D341Med (cell line): ENCODE measurements around the gene ATRN.

Experiments
- DNase-seq: peaks from one replicate; pipeline ENCODE4 v3.0.0; 2012; ENCODE audit warnings: low spot score

ATRN gene

GRCh38 chr20:3628502-3629314, 157.9 kb downstream of the ATRN start:
- DNase-seq: no peak

GRCh38 chr20:3629893-3630292, 159.1 kb downstream of the ATRN start:
- no peak for DNase-seq

GRCh38 chr20:3630429-3630828, 159.6 kb downstream of the ATRN start:
- DNase-seq: no peak

GRCh38 chr20:3631534-3631933, 160.7 kb downstream of the ATRN start:
- DNase-seq: no peak

DNA sequence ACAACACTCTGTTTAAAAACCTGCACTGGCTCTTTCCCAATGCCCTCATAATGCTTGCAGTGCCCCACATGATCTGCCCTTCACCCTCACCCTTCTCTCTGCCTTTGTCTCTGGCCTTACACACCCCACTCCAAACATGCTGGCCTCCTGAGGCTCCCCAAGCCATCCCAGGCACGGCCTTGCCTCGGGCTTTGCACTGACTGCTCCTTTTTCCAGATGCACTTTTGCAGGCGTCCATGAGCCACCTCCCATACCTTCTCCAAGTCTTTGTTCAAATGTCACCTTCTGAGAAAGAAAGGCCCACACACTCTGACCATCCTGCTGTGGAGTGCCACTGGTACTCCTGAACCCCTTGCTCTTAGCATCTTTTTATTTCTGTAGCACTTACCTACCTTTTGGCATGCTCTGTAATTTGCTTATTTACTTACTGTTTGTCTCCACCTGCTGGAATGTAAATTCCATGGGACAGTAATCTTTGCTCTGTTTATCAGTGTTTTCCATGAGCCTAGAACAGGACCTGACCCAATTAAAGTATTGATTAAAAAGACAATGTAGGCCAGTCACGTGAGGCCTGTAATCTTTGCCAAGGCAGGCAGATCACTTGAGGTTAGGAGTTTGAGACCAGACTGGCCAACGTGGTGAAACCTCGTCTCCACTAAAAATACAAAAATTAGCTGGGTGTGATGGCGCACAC, 161.6 kb downstream of the ATRN start:
- DNase-seq: no peak

GRCh38 chr20:3633913-3634478, 163.2 kb downstream of the ATRN start:
- no peak for DNase-seq

GRCh38 chr20:3635346-3635745, 164.5 kb downstream of the ATRN start:
- no peak for DNase-seq

DNA sequence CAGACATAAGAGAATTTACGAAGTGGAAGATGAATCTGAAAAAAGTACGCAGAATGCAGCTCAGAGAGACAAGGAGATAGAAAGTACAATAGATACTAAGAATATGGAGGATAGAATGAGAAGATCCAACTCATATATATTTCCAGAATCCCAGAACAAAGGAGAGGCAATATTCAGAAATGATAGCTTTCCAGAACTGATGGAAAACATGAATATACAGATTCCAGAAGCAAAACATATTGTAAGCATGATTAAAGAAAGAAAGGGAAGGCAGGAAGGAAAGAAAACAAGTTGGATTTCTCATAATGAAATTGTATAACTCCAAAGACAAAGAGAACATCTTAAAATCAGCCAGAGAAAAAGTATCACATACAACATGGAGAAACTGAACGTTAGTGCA, 169.4 kb downstream of the ATRN start:
- no peak for DNase-seq

- DNase-seq: no peak
Measured at GRCh38 chr20:3645309-3646066, 174.7 kb downstream of the ATRN start.

DNA sequence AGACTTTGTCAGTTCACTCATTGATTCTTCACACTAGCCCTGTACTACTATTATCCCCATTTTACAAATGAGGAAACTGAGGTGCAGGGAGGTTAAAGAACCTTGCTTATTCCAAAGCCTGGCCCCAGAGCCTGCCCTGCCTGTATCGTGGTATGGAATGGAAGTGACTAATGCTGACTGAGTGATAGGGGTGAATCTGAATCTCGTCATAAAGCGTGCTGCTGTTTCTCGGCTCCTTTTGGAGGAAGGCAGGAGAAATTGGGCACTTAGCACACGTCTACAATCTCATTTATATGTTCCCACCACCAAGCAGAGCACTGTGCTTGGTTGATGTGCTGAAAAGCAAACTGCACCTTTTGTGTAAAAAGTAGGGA, 175.2 kb downstream of the ATRN start:
- no peak for DNase-seq

GRCh38 chr20:3646651-3647050, 175.8 kb downstream of the ATRN start:
- no peak for DNase-seq

DNA sequence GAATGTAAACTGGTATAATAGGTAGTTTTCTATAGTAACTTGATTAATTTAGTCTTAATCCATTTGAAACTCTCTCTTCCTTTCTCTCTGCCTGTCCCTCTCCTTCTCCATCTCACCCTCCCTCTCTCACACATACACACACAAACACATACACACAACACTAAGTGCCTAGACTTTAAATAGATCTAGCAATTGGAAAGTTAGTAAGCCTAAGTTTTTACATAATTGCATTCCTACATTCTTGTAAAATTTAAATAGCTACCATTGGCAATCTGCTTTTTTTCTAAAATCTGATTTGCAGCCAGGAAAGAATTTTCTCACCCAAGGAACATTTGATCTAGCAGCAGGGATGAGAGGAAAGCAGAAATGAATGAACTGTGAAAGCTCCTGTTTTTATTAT, 176.7 kb downstream of the ATRN start:
- no peak for DNase-seq

GRCh38 chr20:3648951-3649350, 178.1 kb downstream of the ATRN start:
- no peak for DNase-seq

- DNase-seq: no peak
Measured at GRCh38 chr20:3651204-3651962, 180.6 kb downstream of the ATRN start.

GRCh38 chr20:3652221-3652620, 181.4 kb downstream of the ATRN start:
- DNase-seq: no peak

GRCh38 chr20:3652676-3653596, 182.1 kb downstream of the ATRN start:
- DNase-seq: no peak

- DNase-seq: no peak
Measured at GRCh38 chr20:3653921-3654320, 183.1 kb downstream of the ATRN start.

- no peak for DNase-seq
Measured at GRCh38 chr20:3654326-3655130, 183.7 kb downstream of the ATRN start.

- DNase-seq: no peak
Measured at GRCh38 chr20:3655131-3655405, 184.2 kb downstream of the ATRN start.
